ENCODE results near the gene CCER1. TPM values are rescaled to one million over a fixed set of nuclear protein-coding genes. Genes with fewer than 3 reads are reported as not detected.

Gene CCER1
- total RNA-seq, 2 donors from 2014 or later, result not detected

DNA sequence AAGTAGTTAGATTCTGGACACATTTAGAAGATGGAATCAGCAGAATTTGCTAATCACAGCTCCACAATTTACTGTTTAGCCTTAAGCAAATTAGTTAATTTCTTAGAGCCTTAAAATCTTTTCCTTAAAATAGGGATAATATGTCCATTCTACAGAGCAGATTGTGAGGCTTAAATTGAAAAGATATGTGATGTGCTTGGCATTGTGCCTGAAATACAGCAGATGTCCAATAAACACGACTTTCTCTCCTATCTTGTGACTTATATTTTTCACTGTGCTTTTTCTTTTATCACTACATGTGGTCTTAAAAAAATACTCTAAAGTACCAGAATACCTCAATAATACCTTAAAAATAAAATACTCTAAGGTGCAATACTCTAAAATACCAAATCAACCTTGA, 30.6 kb downstream of the CCER1 start:
- Mint-ChIP-seq H3K9me3 (peaks cover 34% of the 10 kb centered on the region), H3K4me3 (no peak overlapping the region)
- TF ChIP-seq, protein P1, sequence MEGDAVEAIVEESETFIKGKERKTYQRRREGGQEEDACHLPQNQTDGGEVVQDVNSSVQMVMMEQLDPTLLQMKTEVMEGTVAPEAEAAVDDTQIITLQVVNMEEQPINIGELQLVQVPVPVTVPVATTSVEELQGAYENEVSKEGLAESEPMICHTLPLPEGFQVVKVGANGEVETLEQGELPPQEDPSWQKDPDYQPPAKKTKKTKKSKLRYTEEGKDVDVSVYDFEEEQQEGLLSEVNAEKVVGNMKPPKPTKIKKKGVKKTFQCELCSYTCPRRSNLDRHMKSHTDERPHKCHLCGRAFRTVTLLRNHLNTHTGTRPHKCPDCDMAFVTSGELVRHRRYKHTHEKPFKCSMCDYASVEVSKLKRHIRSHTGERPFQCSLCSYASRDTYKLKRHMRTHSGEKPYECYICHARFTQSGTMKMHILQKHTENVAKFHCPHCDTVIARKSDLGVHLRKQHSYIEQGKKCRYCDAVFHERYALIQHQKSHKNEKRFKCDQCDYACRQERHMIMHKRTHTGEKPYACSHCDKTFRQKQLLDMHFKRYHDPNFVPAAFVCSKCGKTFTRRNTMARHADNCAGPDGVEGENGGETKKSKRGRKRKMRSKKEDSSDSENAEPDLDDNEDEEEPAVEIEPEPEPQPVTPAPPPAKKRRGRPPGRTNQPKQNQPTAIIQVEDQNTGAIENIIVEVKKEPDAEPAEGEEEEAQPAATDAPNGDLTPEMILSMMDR (conservative IDR thresholded peaks at IDR 0.05), result no peak

DNA sequence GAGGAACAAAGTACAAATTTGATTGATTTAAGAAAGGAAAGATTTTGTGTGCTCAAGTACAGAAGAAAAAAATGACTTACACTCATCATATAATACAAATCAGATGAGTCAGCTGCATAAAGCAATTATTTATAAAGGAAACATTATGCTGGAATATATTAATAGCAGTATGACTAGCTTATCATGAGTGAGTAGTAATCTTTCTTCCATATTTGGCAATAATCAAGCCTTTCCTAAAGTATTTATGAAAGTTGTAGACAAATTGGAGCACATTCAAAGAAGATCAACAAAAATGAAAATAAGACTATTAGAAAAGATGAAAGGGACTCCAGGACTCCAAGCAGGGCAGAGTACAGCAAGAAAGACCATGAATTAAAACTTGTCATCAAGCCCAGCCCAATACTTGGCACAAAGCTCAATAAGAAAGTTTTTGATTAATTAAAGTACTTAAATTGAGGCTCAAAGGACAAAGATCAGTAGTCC, 32.8 kb downstream of the CCER1 start:
- peaks cover 2% of the 10 kb centered on the region for H3K4me1 ChIP-seq (ENCODE audit: control insufficient read depth, insufficient read depth, low read length)
- peaks cover 12% of the 10 kb centered on the region for H3K9me3 Mint-ChIP-seq
- no peak overlapping the region for H3K27ac Mint-ChIP-seq
- no peak overlapping the region for H3K27ac ChIP-seq (ENCODE audit: low read depth, low read length)
- no peak overlapping the region for H3K9ac ChIP-seq (ENCODE audit: extremely low read depth, low read length, poor library complexity, severe bottlenecking)
- peaks cover 5% of the 10 kb centered on the region for H3K36me3 Mint-ChIP-seq (ENCODE audit: low read depth)
- H3K27me3 ChIP-seq (ENCODE audit: control insufficient read depth, insufficient read depth, low read length, poor library complexity, severe bottlenecking), result no peaks in the 10 kb centered on the region
- TF ChIP-seq, protein P1 (conservative IDR thresholded peaks at IDR 0.05), result no peak
- H3K9me3 ChIP-seq (ENCODE audit: control insufficient read depth, low read length), result peaks cover 14% of the 10 kb centered on the region
- H3K4me3 ChIP-seq (ENCODE audit: low read length), result no peak overlapping the region
- no peak for DNase-seq
- no peaks in the 10 kb centered on the region for H3K36me3 ChIP-seq (ENCODE audit: control insufficient read depth, insufficient read depth, low read length)
- H3K27me3 Mint-ChIP-seq (ENCODE audit: insufficient read depth), result peaks cover 56% of the 10 kb centered on the region
- no peak overlapping the region for H3K4me3 Mint-ChIP-seq
- H3K4me1 Mint-ChIP-seq, result peaks cover 16% of the 10 kb centered on the region

More for the DNA sequence above, 30.6 kb downstream of the CCER1 start:
- WGBS, 2 experiments (ENCODE audit: insufficient coverage in 1 of 2, insufficient read length in 1 of 2), result 85 to 100% methylated on average over 1 of the region's 1 CpG
- Histone ChIP-seq H3K4me3 (ENCODE audit: low read length) (no peak overlapping the region), H3K27ac (ENCODE audit: low read depth, low read length) (no peak overlapping the region), H3K9me3 (ENCODE audit: control insufficient read depth, low read length) (peaks cover 34% of the 10 kb centered on the region), H3K27me3 (ENCODE audit: control insufficient read depth, insufficient read depth, low read length, poor library complexity, severe bottlenecking) (no peaks in the 10 kb centered on the region), H3K4me1 (ENCODE audit: control insufficient read depth, insufficient read depth, low read length) (peaks cover 2% of the 10 kb centered on the region), H3K9ac (ENCODE audit: extremely low read depth, low read length, poor library complexity, severe bottlenecking) (no peak overlapping the region), H3K36me3 (ENCODE audit: control insufficient read depth, insufficient read depth, low read length) (no peaks in the 10 kb centered on the region)
- Mint-ChIP-seq H3K27ac (no peak overlapping the region), H3K36me3 (ENCODE audit: low read depth) (peaks cover 10% of the 10 kb centered on the region), H3K4me1 (peaks cover 16% of the 10 kb centered on the region), H3K27me3 (ENCODE audit: insufficient read depth) (peaks cover 62% of the 10 kb centered on the region)
- no peak for DNase-seq

DNA sequence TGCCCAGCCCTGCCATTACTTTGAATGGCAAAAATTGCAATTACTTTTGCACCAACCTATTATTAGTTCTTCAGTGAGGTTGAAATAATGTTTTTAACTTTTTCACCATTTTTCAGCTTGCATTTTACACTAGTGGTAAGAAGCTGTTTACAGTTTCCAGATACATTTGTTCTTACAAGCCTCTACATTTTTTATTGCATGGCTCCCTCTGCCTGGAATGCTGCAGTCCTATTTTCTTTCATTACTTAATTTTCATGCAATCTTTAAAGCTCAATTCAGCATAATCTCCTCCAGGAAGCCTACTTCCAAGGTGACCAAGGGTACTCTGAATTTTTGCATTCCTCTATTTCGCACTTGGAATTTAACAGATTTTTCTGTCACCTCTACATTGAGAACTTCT, 33.4 kb downstream of the CCER1 start:
- no peaks in the 10 kb centered on the region for H3K36me3 ChIP-seq (ENCODE audit: control insufficient read depth, insufficient read depth, low read length)
- no peak overlapping the region for H3K9ac ChIP-seq (ENCODE audit: extremely low read depth, low read length, poor library complexity, severe bottlenecking)
- peaks cover 5% of the 10 kb centered on the region for H3K36me3 Mint-ChIP-seq (ENCODE audit: low read depth)
- H3K27ac ChIP-seq (ENCODE audit: low read depth, low read length), result no peak overlapping the region
- peaks cover 2% of the 10 kb centered on the region for H3K4me1 ChIP-seq (ENCODE audit: control insufficient read depth, insufficient read depth, low read length)
- peaks cover 50% of the 10 kb centered on the region for H3K27me3 Mint-ChIP-seq (ENCODE audit: insufficient read depth)
- no peak for DNase-seq
- H3K4me1 Mint-ChIP-seq, result peaks cover 16% of the 10 kb centered on the region
- TF ChIP-seq, protein P1 (conservative IDR thresholded peaks at IDR 0.05), result no peak
- H3K4me3 ChIP-seq (ENCODE audit: low read length), result no peak overlapping the region
- 88% methylated on average over 1 of the region's 1 CpG; no CpG with 5 or more reads in 1 of the 2 experiments for WGBS, 2 experiments (ENCODE audit: insufficient coverage in 1 of 2, insufficient read length in 1 of 2)
- H3K4me3 Mint-ChIP-seq, result no peak overlapping the region
- no peaks in the 10 kb centered on the region for H3K27me3 ChIP-seq (ENCODE audit: control insufficient read depth, insufficient read depth, low read length, poor library complexity, severe bottlenecking)
- no peak overlapping the region for H3K27ac Mint-ChIP-seq
- peaks cover 6% of the 10 kb centered on the region for H3K9me3 Mint-ChIP-seq
- H3K9me3 ChIP-seq (ENCODE audit: control insufficient read depth, low read length), result peaks cover 10% of the 10 kb centered on the region

Data from endodermal cell (in vitro differentiated cells).